Measurements from ENCODE around the gene NKD1.

GRCh38 chr16:50580180-50580798, 32.1 kb downstream of the NKD1 start:
- TF ChIP-seq SP1 (IDR thresholded peaks at IDR 0.05; ENCODE audit: low read depth): no peak
- TF ChIP-seq CTCF (IDR thresholded peaks at IDR 0.05 in 2 of 3, conservative IDR thresholded peaks at IDR 0.05 in 1 of 3; ENCODE audit: borderline replicate concordance in 1 of 3, insufficient read depth in 1 of 3, low read depth in 2 of 3, low read length in 2 of 3): no peak
- no peak for TF ChIP-seq ZNF274 (IDR thresholded peaks at IDR 0.05; ENCODE audit: low read depth, low read length)
- TF ChIP-seq EZH2 (IDR thresholded peaks at IDR 0.05): no peak
- no peak for TF ChIP-seq ELF1 (IDR thresholded peaks at IDR 0.05; ENCODE audit: borderline replicate concordance, low read depth)
- TF ChIP-seq JUND (IDR thresholded peaks at IDR 0.05): no peak
- no peak for TF ChIP-seq ZBTB33 (IDR thresholded peaks at IDR 0.05; ENCODE audit: extremely low read depth, insufficient replicate concordance, low read length)
- TF ChIP-seq ZFX (IDR thresholded peaks at IDR 0.05): no peak
- TF ChIP-seq RAD21 (IDR thresholded peaks at IDR 0.05; ENCODE audit: low read depth): no peak
